Endothelial cell of umbilical vein (primary cell): ENCODE data around the gene CHRM1. TPM values are rescaled to one million over a fixed set of nuclear protein-coding genes. Genes with fewer than 3 reads are reported as not detected.

Experiments used
- BruUV-seq: library from RNA; stranded (reverse); fragments of 400-500 nt; replicated peaks from 2 replicates; lab custom pipeline; 2021; lab: Mats Ljungman, UMichigan
- CTCF ChIA-PET: fragments of 300-600, 350-600 bp; sonication (Branson Sonifier 250); formaldehyde crosslinking; loops from one replicate; lab custom pipeline; 2021; ENCODE audit warnings: antibody characterized with exemption, inconsistent platforms; lab: Charles Lee
- POLR2A ChIA-PET: fragments of 300-600, 350-600 bp; sonication (Branson Sonifier 250); formaldehyde crosslinking; loops from one replicate; lab custom pipeline; 2021; ENCODE audit warnings: antibody characterized with exemption, inconsistent platforms; lab: Charles Lee
- DNase-seq: peaks from one replicate; pipeline ENCODE4 v3.0.0-alpha.2; 2011; ENCODE audit warnings: low read depth, low spot score
- FAIRE-seq: peaks from 2 replicates; lab custom pipeline; 2011; peaks lifted over from hg19 to GRCh38; lab: Jason Lieb, UNC
- H2AFZ ChIP-seq: 2 replicates; pipeline ENCODE4 v1.6.0; 2012; ENCODE audit warnings: low read depth, low read length, control low read depth, inconsistent platforms
- H3K27ac ChIP-seq: 2 replicates; pipeline ENCODE4 v1.5.1; 2011; ENCODE audit warnings: low read depth, mild to moderate bottlenecking, control low read depth, low read length, moderate library complexity; ENCODE audit not compliant: insufficient read depth
- H3K27me3 ChIP-seq, 2 experiments: 2 replicates each; pipeline versions ENCODE4 v1.6.0 to v1.6.1; 2011; ENCODE audit warnings: low read length in 2 of 2, mixed read lengths in 1 of 2; ENCODE audit not compliant: control insufficient read depth in 2 of 2, insufficient read depth in 2 of 2
- H3K36me3 ChIP-seq, 2 experiments: 2 replicates in 1 of 2; 3 replicates in 1 of 2; pipeline ENCODE4 v1.5.1; 2011; ENCODE audit warnings: low read length in 2 of 2, mild to moderate bottlenecking in 1 of 2, moderate library complexity in 1 of 2; ENCODE audit not compliant: control insufficient read depth in 2 of 2, insufficient read depth in 2 of 2; ENCODE audit errors: extremely low read depth in 1 of 2
- H3K4me1 ChIP-seq: 3 replicates; pipeline ENCODE4 v1.5.1; 2011; ENCODE audit warnings: mild to moderate bottlenecking, low read length; ENCODE audit not compliant: control insufficient read depth, insufficient read depth; ENCODE audit errors: extremely low read depth
- H3K4me2 ChIP-seq: 2 replicates; pipeline ENCODE4 v1.6.1; 2011; ENCODE audit warnings: low read length, control low read depth, mixed read lengths; ENCODE audit not compliant: insufficient read depth
- H3K4me3 ChIP-seq, 3 experiments: fragments of 200-600 bp in 1 of 3; sonication (generic), shearing (Covaris generic) in 1 of 3; replicated peaks in 1 of 3; 2 replicates each; pipeline ENCODE4 v1.5.1; 2011 to 2016; ENCODE audit warnings: control low read depth in 3 of 3, low read length in 3 of 3, mild to moderate bottlenecking in 2 of 3, inconsistent platforms in 1 of 3, low read depth in 1 of 3, moderate library complexity in 1 of 3; ENCODE audit not compliant: insufficient read depth in 1 of 3
- H3K79me2 ChIP-seq: 2 replicates; pipeline ENCODE4 v1.6.0; 2012; ENCODE audit warnings: low read length, inconsistent platforms; ENCODE audit not compliant: control insufficient read depth, insufficient read depth
- H3K9ac ChIP-seq: replicated peaks from 2 replicates; pipeline ENCODE3; 2011; ENCODE audit warnings: low read length, control low read depth; ENCODE audit not compliant: insufficient read depth; ENCODE audit errors: extremely low read depth
- H3K9me1 ChIP-seq: replicated peaks from 3 replicates; pipeline ENCODE4 v1.6.0; 2011; ENCODE audit warnings: mild to moderate bottlenecking, low read length; ENCODE audit not compliant: control insufficient read depth, insufficient read depth; ENCODE audit errors: extremely low read depth
- H3K9me3 ChIP-seq: replicated peaks from 2 replicates; pipeline ENCODE4 v1.5.1; 2012; ENCODE audit warnings: low read length, inconsistent platforms; ENCODE audit not compliant: control insufficient read depth, insufficient read depth
- H4K20me1 ChIP-seq: replicated peaks from 2 replicates; pipeline ENCODE3; 2011; ENCODE audit warnings: mild to moderate bottlenecking, low read length; ENCODE audit not compliant: control insufficient read depth, insufficient read depth; ENCODE audit errors: extremely low read depth
- EZH2 ChIP-seq: IDR thresholded peaks from 2 replicates; pipeline ENCODE4 v1.6.1; 2012; ENCODE audit warnings: borderline replicate concordance, low read depth, mild to moderate bottlenecking, moderate library complexity, low read length, inconsistent platforms; ENCODE audit not compliant: severe bottlenecking
- FOS ChIP-seq: IDR thresholded peaks from 2 replicates; pipeline ENCODE4 v1.6.1; 2011; ENCODE audit warnings: mild to moderate bottlenecking, low read length, moderate library complexity, borderline replicate concordance; ENCODE audit not compliant: insufficient read depth
- GATA2 ChIP-seq: IDR thresholded peaks from 2 replicates; pipeline ENCODE4 v1.7.0; 2011; ENCODE audit warnings: low read depth, mild to moderate bottlenecking, moderate library complexity, mixed read lengths, low read length; ENCODE audit not compliant: insufficient read length, insufficient read depth
- JUN ChIP-seq: IDR thresholded peaks from 2 replicates; pipeline ENCODE4 v1.6.1; 2011; ENCODE audit warnings: borderline replicate concordance, low read depth; ENCODE audit not compliant: insufficient read length, insufficient read depth
- MYC ChIP-seq: IDR thresholded peaks from one replicate; pipeline ENCODE4 v1.6.1; 2011; ENCODE audit warnings: mild to moderate bottlenecking, low read depth, low read length
- POLR2A ChIP-seq: IDR thresholded peaks from 2 replicates; pipeline ENCODE4 v1.6.1; 2012; ENCODE audit warnings: low read depth, mild to moderate bottlenecking, control low read depth, low read length
- POLR2AphosphoS5 ChIP-seq: IDR thresholded peaks from 2 replicates; pipeline ENCODE4 v1.6.1; 2012; ENCODE audit warnings: low read depth, mild to moderate bottlenecking, control low read depth, low read length, moderate library complexity; ENCODE audit not compliant: insufficient read depth
- dilution Hi-C: fragments of 300-500 bp; cut with MboI; formaldehyde crosslinking; loops from one replicate; pipeline ENCODE4 v1.15.0; 2019; ENCODE audit warnings: low sequenced_read_pairs; ENCODE audit not compliant: extremely low pct_ligation_motif_present
- intact Hi-C: fragments of 100-400 bp; cut with micrococcal nuclease; formaldehyde crosslinking; loops from one replicate; pipeline ENCODE4 v1.10.0; 2022
- polyA plus RNA-seq, 4 experiments: library from polyadenylated mRNA; depleted of rRNA in 3 of 4; stranded (reverse) in 3 of 4; unstranded in 1 of 4; fragments of >200 nt; gene quantifications; 2 replicates each; pipeline versions ENCODE4 v1.2.1 to v1.2.3, GENCODE V29; 2011 to 2012; ENCODE audit warnings: missing spikeins in 1 of 4
- total RNA-seq: library from RNA; stranded (reverse); gene quantifications from 2 replicates; pipeline ENCODE4 v1.2.3, GENCODE V29; 2021
- TF ChIP-seq, protein P1 (sequence below), 2 donors: IDR thresholded peaks; 1 replicate in 1 of 2; 2 replicates in 1 of 2; pipeline ENCODE4 v1.5.1; 2011; ENCODE audit warnings: low read length in 2 of 2, mild to moderate bottlenecking in 2 of 2, moderate library complexity in 2 of 2, control low read depth in 1 of 2, inconsistent platforms in 1 of 2, low read depth in 1 of 2; ENCODE audit not compliant: insufficient read depth in 1 of 2; ENCODE audit errors: extremely low read depth in 1 of 2
- TF ChIP-seq, protein P2 (sequence below): IDR thresholded peaks from 2 replicates; pipeline ENCODE4 v1.6.1; 2011; ENCODE audit not compliant: insufficient read depth, insufficient read length

The CHRM1 gene
- total and polyA plus RNA-seq, 2 donors (not counting 3 experiments of a cell fraction or from before 2014, with no cell fraction given): not detected

DNA sequence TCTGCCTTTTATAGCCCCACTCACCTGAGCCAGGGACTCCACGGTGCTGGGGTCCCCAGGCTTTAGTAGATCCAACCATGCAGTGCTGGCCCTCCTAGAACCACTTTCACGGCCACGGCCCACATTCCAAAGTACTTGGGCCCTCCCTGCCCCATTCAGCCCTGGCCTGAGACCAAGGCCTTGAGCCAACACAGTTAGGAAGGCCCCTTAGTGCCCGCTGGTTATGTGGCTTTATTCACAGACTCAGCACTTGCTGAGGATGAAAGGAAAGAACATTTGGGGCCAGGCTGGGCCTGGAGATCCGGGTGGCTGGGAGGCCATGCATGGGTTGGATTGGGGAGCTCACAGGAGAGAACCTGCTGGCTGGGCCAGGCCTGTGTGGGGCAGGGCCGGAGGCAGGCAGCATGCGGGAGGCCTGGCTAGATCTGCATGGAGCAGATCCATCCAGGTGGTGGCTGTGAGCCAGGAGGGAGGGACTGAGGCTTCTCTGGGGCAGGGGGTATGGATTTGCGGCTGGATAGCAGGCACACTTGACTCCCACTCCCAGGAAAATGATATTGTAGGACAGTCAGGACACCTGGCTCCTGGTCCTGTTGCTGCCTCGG lies 12.6 kb downstream of the CHRM1 start:
- FAIRE-seq (no peak), DNase-seq (no peak)
- Histone ChIP-seq H3K4me3 (no peak overlapping the region), H3K36me3 (no peaks in the 10 kb centered on the region), H3K9ac (no peak overlapping the region), H3K4me2 (no peak overlapping the region), H2AFZ (no peak overlapping the region), H4K20me1 (no peaks in the 10 kb centered on the region), H3K79me2 (no peaks in the 10 kb centered on the region), H3K27ac (no peak overlapping the region), H3K27me3 (peaks cover 0 to 2% of the 10 kb centered on the region in 2 experiments), H3K4me1 (peaks cover 3% of the 10 kb centered on the region), H3K9me1 (no peaks in the 10 kb centered on the region), H3K9me3 (no peaks in the 10 kb centered on the region)
- CTCF ChIA-PET: interaction anchor here (0.6 to 7.3 kb wide), 30 partner anchors 10 to 305 kb away, joined by 3 to 488 read pairs (median 6); partner anchors contain the start of genes CHRM1 and SLC22A8
- TF ChIP-seq, protein P1, sequence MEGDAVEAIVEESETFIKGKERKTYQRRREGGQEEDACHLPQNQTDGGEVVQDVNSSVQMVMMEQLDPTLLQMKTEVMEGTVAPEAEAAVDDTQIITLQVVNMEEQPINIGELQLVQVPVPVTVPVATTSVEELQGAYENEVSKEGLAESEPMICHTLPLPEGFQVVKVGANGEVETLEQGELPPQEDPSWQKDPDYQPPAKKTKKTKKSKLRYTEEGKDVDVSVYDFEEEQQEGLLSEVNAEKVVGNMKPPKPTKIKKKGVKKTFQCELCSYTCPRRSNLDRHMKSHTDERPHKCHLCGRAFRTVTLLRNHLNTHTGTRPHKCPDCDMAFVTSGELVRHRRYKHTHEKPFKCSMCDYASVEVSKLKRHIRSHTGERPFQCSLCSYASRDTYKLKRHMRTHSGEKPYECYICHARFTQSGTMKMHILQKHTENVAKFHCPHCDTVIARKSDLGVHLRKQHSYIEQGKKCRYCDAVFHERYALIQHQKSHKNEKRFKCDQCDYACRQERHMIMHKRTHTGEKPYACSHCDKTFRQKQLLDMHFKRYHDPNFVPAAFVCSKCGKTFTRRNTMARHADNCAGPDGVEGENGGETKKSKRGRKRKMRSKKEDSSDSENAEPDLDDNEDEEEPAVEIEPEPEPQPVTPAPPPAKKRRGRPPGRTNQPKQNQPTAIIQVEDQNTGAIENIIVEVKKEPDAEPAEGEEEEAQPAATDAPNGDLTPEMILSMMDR (IDR thresholded peaks at IDR 0.05; ENCODE audit: extremely low read depth in 1 of 2, insufficient read depth in 1 of 2, low read depth in 1 of 2, low read length in 2 of 2): no peak
- TF ChIP-seq GATA2: no peak
- no peak for TF ChIP-seq POLR2A
- TF ChIP-seq FOS: no peak
- TF ChIP-seq, protein P2, sequence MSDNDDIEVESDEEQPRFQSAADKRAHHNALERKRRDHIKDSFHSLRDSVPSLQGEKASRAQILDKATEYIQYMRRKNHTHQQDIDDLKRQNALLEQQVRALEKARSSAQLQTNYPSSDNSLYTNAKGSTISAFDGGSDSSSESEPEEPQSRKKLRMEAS: no peak
- no peak for TF ChIP-seq EZH2
- no peak for TF ChIP-seq MYC
- TF ChIP-seq JUN: no peak
- TF ChIP-seq POLR2AphosphoS5: no peak
- POLR2A ChIA-PET: no interaction called here
- intact Hi-C loops: loop anchor here (1.0 to 10.0 kb wide), 5 partner anchors 13 to 706 kb away; partner anchors contain the start of genes CHRM1 and PLAAT3
- BruUV-seq: no TSS peak
- dilution Hi-C loops: no loop called here
